Tibial artery (tissue), 4 donors: ENCODE data around the gene ABHD15.
A peak's percentile ranks its signal among the peaks of the same experiment; 100 is the strongest.

Source experiments
- DNase-seq, 2 donors: peaks; one replicate each; pipeline ENCODE4 v3.0.0-alpha.2; 2019
- H3K27ac ChIP-seq, 2 donors: fragments of 200-600 bp; sonication (generic) in 1 of 2; 1 replicate in 1 of 2; 2 replicates in 1 of 2; pipeline ENCODE4 v1.5.1; 2018 to 2019; ENCODE audit warnings: mild to moderate bottlenecking in 1 of 2
- H3K27me3 ChIP-seq, 2 donors: fragments of 200-600 bp; sonication (generic) in 1 of 2; one replicate each; pipeline versions ENCODE4 v1.5.1 to v1.6.0; 2016 to 2019
- H3K36me3 ChIP-seq, 3 donors: fragments of 200-600 bp; sonication (generic) in 2 of 3; one replicate each; pipeline ENCODE4 v1.5.1; 2016 to 2019; ENCODE audit warnings: mild to moderate bottlenecking in 2 of 3
- H3K4me1 ChIP-seq, 4 donors: fragments of 200-600 bp; sonication (generic) in 2 of 4; 1 replicate in 3 of 4; 2 replicates in 1 of 4; pipeline ENCODE4 v1.5.1; 2016 to 2019
- H3K4me3 ChIP-seq, 2 donors: fragments of 200-600 bp; sonication (generic) in 1 of 2; 1 replicate in 1 of 2; 2 replicates in 1 of 2; pipeline ENCODE4 v1.5.1; 2018 to 2019; ENCODE audit warnings: mild to moderate bottlenecking in 2 of 2
- H3K9me3 ChIP-seq, 3 donors: fragments of 200-600 bp; sonication (generic) in 1 of 3; one replicate each; pipeline ENCODE4 v1.5.1; 2016 to 2019
- intact Hi-C: fragments of 100-400 bp; cut with DNase I; formaldehyde crosslinking; loops from one replicate; pipeline ENCODE4 v1.15.0; 2023; ENCODE audit warnings: low total_unique reads
- TF ChIP-seq, protein P1 (sequence below), 2 experiments: fragments of 200-600 bp in 1 of 2; fragments of 450-650 bp in 1 of 2; IDR thresholded peaks; one replicate each; pipeline ENCODE4 v1.5.1; 2017 to 2019; ENCODE audit warnings: antibody characterized with exemption in 2 of 2, mild to moderate bottlenecking in 1 of 2, moderate library complexity in 1 of 2

ABHD15 gene

GRCh38 chr17:29571883-29572681 lies 5.2 kb upstream of the ABHD15 start:
- Histone ChIP-seq H3K27ac (peak overlapping the region; percentile 29 to 42), H3K27me3 (no peaks in the 10 kb centered on the region), H3K36me3 (peaks cover 22 to 44% (median 34%) of the 10 kb centered on the region in 3 donors), H3K4me3 (peak overlapping the region; percentile 40 to 51), H3K4me1 (peaks cover 0 to 52% (median 26%) of the 10 kb centered on the region in 4 donors), H3K9me3 (no peaks in the 10 kb centered on the region)
- TF ChIP-seq, protein P1, sequence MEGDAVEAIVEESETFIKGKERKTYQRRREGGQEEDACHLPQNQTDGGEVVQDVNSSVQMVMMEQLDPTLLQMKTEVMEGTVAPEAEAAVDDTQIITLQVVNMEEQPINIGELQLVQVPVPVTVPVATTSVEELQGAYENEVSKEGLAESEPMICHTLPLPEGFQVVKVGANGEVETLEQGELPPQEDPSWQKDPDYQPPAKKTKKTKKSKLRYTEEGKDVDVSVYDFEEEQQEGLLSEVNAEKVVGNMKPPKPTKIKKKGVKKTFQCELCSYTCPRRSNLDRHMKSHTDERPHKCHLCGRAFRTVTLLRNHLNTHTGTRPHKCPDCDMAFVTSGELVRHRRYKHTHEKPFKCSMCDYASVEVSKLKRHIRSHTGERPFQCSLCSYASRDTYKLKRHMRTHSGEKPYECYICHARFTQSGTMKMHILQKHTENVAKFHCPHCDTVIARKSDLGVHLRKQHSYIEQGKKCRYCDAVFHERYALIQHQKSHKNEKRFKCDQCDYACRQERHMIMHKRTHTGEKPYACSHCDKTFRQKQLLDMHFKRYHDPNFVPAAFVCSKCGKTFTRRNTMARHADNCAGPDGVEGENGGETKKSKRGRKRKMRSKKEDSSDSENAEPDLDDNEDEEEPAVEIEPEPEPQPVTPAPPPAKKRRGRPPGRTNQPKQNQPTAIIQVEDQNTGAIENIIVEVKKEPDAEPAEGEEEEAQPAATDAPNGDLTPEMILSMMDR (IDR thresholded peaks at IDR 0.05), result no peak
- peak in 1 of 2 donors; percentile 68 for DNase-seq
- intact Hi-C loops, result no loop called here

DNA sequence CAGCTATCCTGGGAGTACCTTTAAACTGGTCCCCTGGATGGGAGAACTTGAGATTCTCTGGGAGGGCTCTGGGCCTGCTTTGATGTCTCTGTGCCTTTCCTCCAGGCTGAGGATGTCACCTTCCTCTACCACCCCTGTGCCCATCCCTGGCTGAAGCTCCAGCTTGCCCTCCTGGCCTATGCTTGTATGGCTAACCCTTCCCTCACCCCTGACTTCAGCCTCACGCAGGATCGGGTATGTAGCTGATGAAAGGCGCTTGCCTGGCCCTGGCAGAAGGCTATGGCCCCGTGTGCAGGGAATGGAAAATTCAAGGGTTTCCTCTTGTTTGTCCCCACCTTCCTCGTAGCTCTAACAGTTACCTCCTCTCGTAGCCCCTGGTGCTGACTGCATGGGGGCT lies 4.6 kb upstream of the ABHD15 start:
- intact Hi-C loops, result no loop called here
- peaks cover 0 to 58% (median 28%) of the 10 kb centered on the region in 4 donors for H3K4me1 ChIP-seq

GRCh38 chr17:29570521-29570920 lies 3.7 kb upstream of the ABHD15 start:
- peak in 1 of 2 donors; percentile 45 for DNase-seq
- H3K4me1 ChIP-seq, result peaks cover 0 to 65% (median 37%) of the 10 kb centered on the region in 4 donors
- no peak overlapping the region for H3K4me3 ChIP-seq
- no peak overlapping the region for H3K27ac ChIP-seq
- peaks cover 12 to 29% (median 18%) of the 10 kb centered on the region in 3 donors for H3K36me3 ChIP-seq
- H3K9me3 ChIP-seq, result no peaks in the 10 kb centered on the region
- TF ChIP-seq, protein P1 (IDR thresholded peaks at IDR 0.05), result no peak
- H3K27me3 ChIP-seq, result no peaks in the 10 kb centered on the region
- intact Hi-C loops, result no loop called here

More for the DNA sequence above, 4.6 kb upstream of the ABHD15 start:
- peaks cover 20 to 38% (median 28%) of the 10 kb centered on the region in 3 donors for H3K36me3 ChIP-seq
- H3K9me3 ChIP-seq, result no peaks in the 10 kb centered on the region
- TF ChIP-seq, protein P1 (IDR thresholded peaks at IDR 0.05), result no peak
- DNase-seq, result peak in 1 of 2 donors; percentile 44
- no peaks in the 10 kb centered on the region for H3K27me3 ChIP-seq
- no peak overlapping the region for H3K4me3 ChIP-seq
- no peak overlapping the region for H3K27ac ChIP-seq

DNA sequence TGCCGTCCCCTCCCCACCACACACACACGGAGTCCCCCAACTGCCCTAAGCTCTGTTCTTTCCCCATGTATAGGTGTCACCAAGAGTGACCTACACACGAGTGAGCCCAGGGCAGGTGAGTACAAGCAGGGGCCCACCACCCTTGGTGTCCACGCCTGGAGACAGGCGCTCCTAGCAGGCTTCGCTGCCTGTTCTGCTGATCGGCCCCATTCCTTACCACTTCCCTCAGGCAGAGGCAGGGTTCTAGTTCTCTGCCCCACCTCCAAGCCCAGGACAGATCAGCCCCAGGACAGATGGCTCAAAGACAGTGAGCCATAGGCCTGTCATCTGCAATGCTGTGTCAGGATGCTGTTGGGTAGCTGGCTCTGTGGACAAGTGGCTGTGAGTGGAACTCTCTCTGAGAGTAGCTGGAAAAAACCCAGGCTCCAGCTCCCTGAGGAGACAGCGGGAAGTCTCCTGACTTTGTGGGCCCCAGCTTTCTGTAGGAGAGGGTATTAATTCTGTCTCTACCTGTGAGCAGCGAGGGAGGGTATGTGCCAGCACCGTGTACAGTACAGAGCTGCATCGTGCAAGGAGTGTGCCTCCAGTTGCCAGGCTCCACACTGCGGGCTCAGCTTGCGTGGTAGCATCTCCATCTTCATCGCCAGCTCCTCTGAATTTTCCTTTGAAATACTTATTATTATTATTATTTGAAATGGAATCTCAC lies 2.6 kb upstream of the ABHD15 start:
- peak in 1 of 2 donors; percentile 68 for DNase-seq
- no peaks in the 10 kb centered on the region for H3K9me3 ChIP-seq
- TF ChIP-seq, protein P1 (IDR thresholded peaks at IDR 0.05), result no peak
- H3K27me3 ChIP-seq, result no peaks in the 10 kb centered on the region
- peaks cover 0 to 65% (median 38%) of the 10 kb centered on the region in 4 donors for H3K4me1 ChIP-seq
- H3K36me3 ChIP-seq, result peaks cover 1 to 18% (median 7%) of the 10 kb centered on the region in 3 donors
- intact Hi-C loops, result loop anchor here (10.0 kb wide), 1 partner anchor 195 kb away; no protein-coding TSS in a partner anchor
- H3K4me3 ChIP-seq, result peak overlapping the region; percentile 72 to 90
- H3K27ac ChIP-seq, result peak overlapping the region; percentile 87 to 89

DNA sequence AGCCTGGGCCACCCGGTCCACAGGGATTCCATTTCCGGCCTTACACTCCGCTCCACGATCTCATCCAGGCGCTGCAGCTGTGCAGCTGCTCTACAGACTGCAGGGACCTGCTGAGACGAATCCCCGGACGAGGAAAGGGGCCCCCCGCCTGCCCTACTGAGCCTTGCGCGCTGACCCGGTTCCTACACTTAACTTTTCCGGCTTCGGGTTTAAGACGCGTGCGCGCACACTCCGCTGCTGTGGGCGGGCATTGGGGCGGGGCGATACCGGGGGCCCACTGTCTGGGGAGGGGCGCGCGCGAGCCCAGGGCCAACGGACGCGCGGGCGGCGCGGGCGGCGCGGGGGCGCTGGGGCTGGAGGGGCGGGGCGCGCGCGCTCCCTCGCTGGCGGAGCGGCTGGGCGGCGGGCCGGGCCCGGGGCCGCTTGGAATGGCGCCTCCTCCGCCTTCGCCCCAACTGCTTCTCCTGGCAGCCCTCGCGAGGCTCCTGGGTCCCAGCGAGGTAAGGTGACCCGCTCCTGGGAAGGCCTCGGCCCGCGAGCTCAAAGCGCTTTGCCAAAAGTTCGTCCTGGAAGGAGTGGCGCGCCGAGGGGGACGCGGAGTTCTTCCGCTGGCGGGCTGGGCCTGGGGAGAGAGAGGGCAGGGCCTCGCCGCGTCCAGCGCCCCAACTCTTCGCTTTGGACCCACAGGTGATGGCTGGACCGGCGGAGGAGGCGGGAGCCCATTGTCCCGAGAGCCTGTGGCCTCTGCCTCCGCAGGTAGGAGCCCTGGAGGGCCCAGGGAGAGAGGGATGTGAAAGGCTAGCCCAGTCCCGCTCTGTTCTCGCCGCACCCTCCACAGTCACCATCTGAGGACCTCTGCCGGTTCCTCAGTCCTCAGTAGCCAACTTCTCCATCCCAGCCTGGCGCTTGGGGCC lies 1.8 kb upstream of the ABHD15 start, which contains the start of gene TP53I13:
Gene TP53I13, plus strand, starts transcription at position 371 of the 914 bp plus-strand sequence. Its CDS starts 58 bp downstream, at position 429.
- peak; percentile 84 to 92 for DNase-seq
- Histone ChIP-seq H3K4me3 (peak within 1 kb of the TSS; percentile 72 to 90), H3K27ac (peak within 1 kb of the TSS; percentile 87 to 89), H3K9me3 (no peaks in the 10 kb centered on the region), H3K36me3 (peaks cover 0 to 9% (median 4%) of the 10 kb centered on the region in 3 donors), H3K27me3 (no peaks in the 10 kb centered on the region), H3K4me1 (peaks cover 0 to 65% (median 38%) of the 10 kb centered on the region in 4 donors)
- intact Hi-C loops, result loop anchor here (10.0 kb wide), 1 partner anchor 194 kb away; no protein-coding TSS in a partner anchor
- TF ChIP-seq, protein P1 (IDR thresholded peaks at IDR 0.05), result no peak
